GM13977 (cell line): ENCODE data around the gene TMTC4.

Experiments
- DNase-seq: peaks from one replicate; pipeline ENCODE4 v3.0.0; 2012; ENCODE audit warnings: low spot score
- in situ Hi-C: fragments of 300-500 bp; cut with MboI; formaldehyde crosslinking; loops from one replicate; pipeline ENCODE4 v1.12.0; 2022; ENCODE audit warnings: low sequenced_read_pairs, low pct_unique_long_range_greater_than_20kb, mixed read lengths, inconsistent platforms; ENCODE audit not compliant: unreplicated experiment
- TF ChIP-seq, protein P1 (sequence below): IDR thresholded peaks from 2 replicates; pipeline ENCODE4 v1.5.1; 2012; ENCODE audit warnings: mild to moderate bottlenecking, control low read depth; ENCODE audit not compliant: insufficient read depth; ENCODE audit errors: extremely low read depth, missing control alignments

The TMTC4 gene

DNA sequence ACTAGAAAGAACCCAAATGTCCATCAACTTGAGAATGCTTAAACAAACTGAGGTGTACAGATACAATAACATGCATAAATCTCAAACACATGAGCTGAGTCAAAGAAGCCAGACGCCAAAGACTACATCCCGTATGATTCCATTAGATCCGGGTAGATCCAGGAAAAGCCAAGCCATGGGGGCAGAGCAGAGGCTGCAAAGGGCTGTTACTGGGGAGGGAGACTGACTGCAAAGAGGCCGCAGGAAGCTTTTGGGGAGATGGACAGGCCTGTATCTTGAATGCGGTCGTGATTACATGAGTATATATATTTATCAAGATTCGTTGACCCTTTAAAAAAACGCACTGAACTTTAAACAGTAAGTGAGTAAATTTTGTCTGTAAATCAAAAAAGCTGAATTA is 114.7 kb downstream of the TMTC4 start:
- no peak for DNase-seq
- TF ChIP-seq, protein P1, sequence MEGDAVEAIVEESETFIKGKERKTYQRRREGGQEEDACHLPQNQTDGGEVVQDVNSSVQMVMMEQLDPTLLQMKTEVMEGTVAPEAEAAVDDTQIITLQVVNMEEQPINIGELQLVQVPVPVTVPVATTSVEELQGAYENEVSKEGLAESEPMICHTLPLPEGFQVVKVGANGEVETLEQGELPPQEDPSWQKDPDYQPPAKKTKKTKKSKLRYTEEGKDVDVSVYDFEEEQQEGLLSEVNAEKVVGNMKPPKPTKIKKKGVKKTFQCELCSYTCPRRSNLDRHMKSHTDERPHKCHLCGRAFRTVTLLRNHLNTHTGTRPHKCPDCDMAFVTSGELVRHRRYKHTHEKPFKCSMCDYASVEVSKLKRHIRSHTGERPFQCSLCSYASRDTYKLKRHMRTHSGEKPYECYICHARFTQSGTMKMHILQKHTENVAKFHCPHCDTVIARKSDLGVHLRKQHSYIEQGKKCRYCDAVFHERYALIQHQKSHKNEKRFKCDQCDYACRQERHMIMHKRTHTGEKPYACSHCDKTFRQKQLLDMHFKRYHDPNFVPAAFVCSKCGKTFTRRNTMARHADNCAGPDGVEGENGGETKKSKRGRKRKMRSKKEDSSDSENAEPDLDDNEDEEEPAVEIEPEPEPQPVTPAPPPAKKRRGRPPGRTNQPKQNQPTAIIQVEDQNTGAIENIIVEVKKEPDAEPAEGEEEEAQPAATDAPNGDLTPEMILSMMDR, result no peak
- in situ Hi-C loops, result no loop called here
